GM15510 (cell line): ENCODE results near the gene SDK1.

Experiments used
- POLR2A ChIP-seq: IDR thresholded peaks from 3 replicates; pipeline ENCODE4 v1.6.1; 2011; ENCODE audit warnings: borderline replicate concordance; ENCODE audit not compliant: insufficient read length; ENCODE audit errors: extremely low read depth

Gene SDK1

DNA sequence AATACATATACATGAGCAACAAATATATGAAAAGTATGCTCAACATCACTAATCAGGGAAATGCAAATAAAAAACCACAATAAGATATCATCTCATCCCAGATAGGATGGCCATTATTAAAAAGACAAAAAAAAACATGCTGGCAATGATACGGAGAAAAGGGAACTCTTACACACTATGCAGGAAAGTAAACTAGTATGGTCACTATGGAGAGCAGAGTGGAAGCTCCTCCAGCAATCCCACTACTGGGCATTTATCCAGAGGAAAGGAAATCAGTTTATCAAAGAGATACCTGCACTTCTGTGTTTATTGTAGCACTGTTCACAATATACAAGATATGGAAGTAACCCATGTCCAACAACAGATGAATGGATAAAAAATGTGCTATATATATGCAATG lies 217.5 kb downstream of the SDK1 start:
- TF ChIP-seq POLR2A, result no peak

- no peak for TF ChIP-seq POLR2A
These were observed 219.2 kb downstream of the SDK1 start for GRCh38 chr7:3520206-3520605.

GRCh38 chr7:3527496-3528124 lies 226.6 kb downstream of the SDK1 start:
- TF ChIP-seq POLR2A, result no peak

DNA sequence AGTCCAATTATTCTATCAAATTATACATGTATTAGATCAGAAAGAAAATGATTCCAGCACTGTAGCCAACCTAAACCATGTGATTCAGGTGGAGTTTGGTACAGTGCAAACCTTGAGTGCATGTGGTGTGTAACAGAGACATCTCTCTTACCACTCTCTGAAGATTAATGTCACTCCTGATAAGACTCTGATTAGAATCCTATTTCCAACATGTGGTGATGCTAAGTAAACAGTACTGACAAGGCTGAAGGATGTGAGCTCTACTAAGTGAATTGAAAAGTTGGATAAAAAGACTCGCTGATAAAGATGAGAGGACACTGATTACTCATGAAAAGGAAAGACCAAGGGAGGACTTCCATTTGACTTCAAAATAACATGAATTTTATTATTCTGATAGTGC lies 232.0 kb downstream of the SDK1 start:
- TF ChIP-seq POLR2A, result no peak

DNA sequence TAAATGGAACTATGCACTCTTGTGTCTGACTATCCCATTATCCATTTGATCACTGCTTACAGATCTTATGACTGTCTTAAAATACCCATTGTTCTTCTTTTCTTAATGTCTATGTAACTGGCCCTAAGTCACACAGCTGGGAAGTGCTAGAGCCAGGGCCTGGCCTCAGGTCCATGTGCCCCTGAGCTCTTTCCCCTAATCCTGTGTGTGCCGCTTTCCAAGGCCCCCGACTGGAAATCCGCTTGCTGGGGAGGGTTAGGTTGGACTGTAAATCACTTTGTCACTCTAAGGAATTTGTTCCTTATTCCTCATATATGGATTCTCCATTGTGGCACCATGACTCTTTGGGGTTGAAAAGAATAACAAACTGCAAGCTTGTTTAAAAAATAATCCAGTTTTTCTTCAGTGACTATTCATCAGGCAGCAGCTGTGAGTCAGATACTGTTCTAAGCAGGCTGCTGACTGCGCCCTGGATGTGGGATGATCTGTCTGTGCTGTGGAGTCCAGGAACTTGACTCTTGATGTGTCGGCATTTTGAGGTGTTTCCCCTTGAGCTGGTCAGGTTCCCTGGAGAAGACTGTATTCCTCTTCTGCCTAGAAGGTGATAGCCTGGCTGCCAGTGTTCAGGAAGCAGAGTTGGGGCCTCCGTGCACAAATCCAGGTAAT lies 236.3 kb downstream of the SDK1 start:
- TF ChIP-seq POLR2A, result no peak

GRCh38 chr7:3538041-3538440 lies 237.0 kb downstream of the SDK1 start:
- no peak for TF ChIP-seq POLR2A

DNA sequence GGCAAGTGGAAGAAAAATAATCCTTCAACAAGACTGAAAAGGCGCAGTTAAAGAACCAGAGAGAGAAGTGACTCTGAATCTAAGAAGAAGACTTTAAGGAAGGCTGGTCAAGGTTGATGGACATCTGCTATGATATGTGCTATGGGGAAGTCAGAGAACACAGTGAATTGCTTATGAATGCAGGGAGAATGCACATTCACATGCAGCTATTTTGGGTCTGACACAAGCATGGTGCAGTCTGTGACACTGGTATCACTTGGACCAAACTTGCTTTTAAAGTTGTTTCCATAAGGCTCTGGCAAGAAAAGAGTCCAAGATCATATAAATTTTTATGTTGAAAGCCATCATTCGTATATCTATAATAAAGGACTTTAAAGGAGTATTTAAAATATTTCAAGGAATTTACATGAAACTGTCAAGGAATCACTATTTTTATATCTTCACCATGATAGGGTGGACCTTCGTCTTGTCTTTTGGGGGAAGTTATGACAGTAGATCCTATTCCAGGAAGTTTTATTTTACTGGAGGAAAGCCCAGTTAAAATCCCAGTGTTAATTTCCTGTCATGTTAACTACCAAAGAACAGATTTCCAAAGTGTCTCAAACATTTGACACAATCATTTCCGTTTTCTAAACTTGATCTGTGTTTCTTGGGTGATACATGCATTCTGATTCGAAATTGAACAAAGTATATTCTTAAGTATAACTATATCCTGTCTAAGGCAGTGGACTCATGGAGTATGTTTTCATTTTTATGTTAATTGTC lies 239.6 kb downstream of the SDK1 start:
- TF ChIP-seq POLR2A, result no peak

DNA sequence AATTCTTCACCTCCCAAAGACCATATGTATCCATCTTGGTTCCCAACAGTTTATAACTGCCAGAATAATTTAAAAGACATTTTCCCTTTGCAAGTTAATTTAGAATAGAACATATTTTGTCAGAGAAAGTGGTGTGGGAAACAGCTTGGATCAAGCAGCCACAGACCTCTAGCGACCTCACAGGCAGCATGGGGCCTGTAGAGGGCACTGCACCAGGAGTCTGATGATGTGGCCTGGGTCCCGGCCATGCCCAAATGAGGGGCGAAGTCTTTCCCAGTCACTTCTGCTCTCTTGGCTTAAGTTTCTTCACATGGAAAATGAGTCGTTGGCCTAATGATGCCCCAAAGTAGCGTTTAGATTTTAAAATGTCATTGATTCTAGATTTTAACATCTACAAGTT lies 243.2 kb downstream of the SDK1 start:
- TF ChIP-seq POLR2A, result no peak

- TF ChIP-seq POLR2A, result no peak
These were observed 247.8 kb downstream of the SDK1 start for GRCh38 chr7:3548815-3549214.

DNA sequence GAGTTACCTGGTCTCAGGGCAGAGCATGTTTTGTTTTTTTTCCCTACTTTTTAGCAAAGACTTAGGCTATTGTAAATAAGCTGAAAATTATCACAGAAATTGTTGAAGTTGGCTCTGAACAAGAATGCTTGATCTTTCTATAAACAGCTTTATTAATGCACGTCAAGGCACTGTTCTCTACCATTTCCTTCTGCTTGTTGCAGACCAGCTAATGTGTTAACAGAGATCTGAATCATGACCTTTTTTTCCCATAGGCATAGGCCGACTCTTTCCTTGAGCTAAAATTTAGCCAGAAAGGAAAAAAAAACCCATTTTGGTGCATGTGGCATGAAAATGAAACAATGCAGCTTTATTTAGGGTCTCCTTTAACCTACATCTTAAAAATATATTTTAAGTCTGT lies 248.5 kb downstream of the SDK1 start:
- TF ChIP-seq POLR2A, result no peak

DNA sequence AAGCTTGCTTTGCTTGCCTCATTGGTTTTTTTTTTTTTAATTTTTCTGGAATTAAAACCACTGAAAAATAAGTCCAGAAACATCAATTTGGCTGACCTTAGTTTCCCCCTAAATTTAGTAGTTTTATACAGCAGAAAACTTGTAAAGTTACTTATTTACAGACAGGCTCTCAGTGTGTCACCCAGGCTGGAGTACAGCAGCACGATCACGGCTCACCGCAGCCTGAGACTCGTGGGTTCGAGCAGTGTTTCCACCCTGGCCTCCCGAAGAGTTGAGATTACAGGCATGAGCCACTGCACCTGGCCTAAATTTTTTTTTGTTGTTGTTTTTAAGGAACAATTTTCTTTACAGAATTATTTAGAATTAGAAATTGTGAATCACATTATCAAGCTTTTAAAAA lies 250.5 kb downstream of the SDK1 start:
- no peak for TF ChIP-seq POLR2A

- no peak for TF ChIP-seq POLR2A
These were observed 251.4 kb downstream of the SDK1 start for GRCh38 chr7:3552499-3552898.

DNA sequence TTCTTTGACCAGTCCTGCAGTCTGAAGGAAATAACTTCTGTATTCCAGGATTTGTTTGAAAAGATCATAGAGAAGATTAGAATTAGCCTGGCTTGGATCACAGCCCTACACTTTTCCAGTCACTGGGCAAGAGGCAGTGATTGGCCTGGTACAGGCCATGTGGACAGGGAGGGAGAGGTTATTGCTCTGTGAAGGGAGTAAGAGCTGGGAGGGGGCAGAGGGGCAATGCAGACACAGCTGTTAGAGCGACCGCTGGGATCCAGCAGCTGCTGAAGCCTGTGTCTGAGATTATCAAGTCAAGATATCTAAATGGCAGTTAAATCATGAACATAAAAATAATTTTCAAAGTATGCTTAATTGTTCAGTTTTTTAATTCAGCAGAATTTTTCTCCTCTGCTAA lies 257.3 kb downstream of the SDK1 start:
- no peak for TF ChIP-seq POLR2A

- TF ChIP-seq POLR2A, result no peak
These were observed 258.2 kb downstream of the SDK1 start for GRCh38 chr7:3559278-3559677.

GRCh38 chr7:3560495-3560894 lies 259.4 kb downstream of the SDK1 start:
- TF ChIP-seq POLR2A, result no peak

GRCh38 chr7:3561932-3562331 lies 260.9 kb downstream of the SDK1 start:
- TF ChIP-seq POLR2A, result no peak
